Measurements from ENCODE around the gene NTSR2.

GRCh38 chr2:11628675-11629074 lies 41.3 kb downstream of the NTSR2 start:
- TF ChIP-seq EP300 (IDR thresholded peaks at IDR 0.05) (no peak), CTCF (IDR thresholded peaks at IDR 0.05) (no peak)

All from tibial nerve (tissue), 4 donors.